Measurements from ENCODE around the gene YTHDF2. TPM values are rescaled to one million over a fixed set of nuclear protein-coding genes. Genes with fewer than 3 reads are reported as not detected.

Gene YTHDF2
- total RNA-seq, 1 experiment from 2014 or later = 51.5 TPM

DNA sequence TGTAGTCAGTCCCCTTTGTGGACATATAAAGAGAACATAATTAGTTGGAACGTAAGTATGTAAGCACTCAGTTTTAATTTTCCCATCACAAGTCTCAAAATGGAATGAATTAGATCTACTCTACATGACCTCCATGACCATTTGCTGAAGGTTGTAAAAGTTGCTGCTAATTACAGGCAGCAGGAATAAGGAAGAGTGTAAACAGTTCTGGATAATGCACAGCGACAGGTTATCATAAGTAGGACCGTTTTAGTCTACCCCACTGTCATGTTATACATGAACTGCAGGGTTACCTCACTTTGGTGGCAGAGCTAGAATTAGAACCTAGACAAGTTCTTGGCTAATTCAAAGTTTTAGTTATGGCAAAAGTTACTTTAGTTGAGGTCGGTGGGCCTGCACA, 21.7 kb downstream of the YTHDF2 start:
- peaks cover 3% of the 10 kb centered on the region for H3K4me1 Mint-ChIP-seq (ENCODE audit: low read depth, unreplicated experiment)
- H3K27me3 Mint-ChIP-seq (ENCODE audit: insufficient read depth, unreplicated experiment) = no peaks in the 10 kb centered on the region
- no peak overlapping the region for H3K27ac Mint-ChIP-seq (ENCODE audit: unreplicated experiment)
- Histone ChIP-seq H3K9me3 (no peaks in the 10 kb centered on the region), H3K4me1 (peaks cover 6% of the 10 kb centered on the region), H3K4me3 (ENCODE audit: low read depth, low read length) (no peak overlapping the region), H3K27me3 (replicated peaks; ENCODE audit: control insufficient read depth, insufficient read depth, low read length) (no peaks in the 10 kb centered on the region), H3K36me3 (ENCODE audit: control insufficient read depth, insufficient read depth, low read length) (0 out of 2 replicates have a peak, but pooled peaks cover 2% of the 10 kb centered on the region)
- TF ChIP-seq, protein P1, sequence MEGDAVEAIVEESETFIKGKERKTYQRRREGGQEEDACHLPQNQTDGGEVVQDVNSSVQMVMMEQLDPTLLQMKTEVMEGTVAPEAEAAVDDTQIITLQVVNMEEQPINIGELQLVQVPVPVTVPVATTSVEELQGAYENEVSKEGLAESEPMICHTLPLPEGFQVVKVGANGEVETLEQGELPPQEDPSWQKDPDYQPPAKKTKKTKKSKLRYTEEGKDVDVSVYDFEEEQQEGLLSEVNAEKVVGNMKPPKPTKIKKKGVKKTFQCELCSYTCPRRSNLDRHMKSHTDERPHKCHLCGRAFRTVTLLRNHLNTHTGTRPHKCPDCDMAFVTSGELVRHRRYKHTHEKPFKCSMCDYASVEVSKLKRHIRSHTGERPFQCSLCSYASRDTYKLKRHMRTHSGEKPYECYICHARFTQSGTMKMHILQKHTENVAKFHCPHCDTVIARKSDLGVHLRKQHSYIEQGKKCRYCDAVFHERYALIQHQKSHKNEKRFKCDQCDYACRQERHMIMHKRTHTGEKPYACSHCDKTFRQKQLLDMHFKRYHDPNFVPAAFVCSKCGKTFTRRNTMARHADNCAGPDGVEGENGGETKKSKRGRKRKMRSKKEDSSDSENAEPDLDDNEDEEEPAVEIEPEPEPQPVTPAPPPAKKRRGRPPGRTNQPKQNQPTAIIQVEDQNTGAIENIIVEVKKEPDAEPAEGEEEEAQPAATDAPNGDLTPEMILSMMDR (IDR thresholded peaks at IDR 0.05; ENCODE audit: insufficient read depth in 1 of 2, low read depth in 1 of 2, low read length in 1 of 2, severe bottlenecking in 1 of 2, unreplicated experiment in 1 of 2) = no peak
- ChIA-PET POLR2A (interaction anchor here (0.6 kb wide), 1 partner anchor 126 kb away, joined by 12 read pairs; no protein-coding TSS in a partner anchor), CTCF (interaction anchor here (1.2 kb wide), 1 partner anchor 21 kb away, joined by 4 read pairs; the partner anchor contains the start of gene YTHDF2)
- intact Hi-C loops (cut with micrococcal nuclease; ENCODE audit: unreplicated experiment) = loop anchor here (5.0 kb wide), 1 partner anchor 116 kb away; the partner anchor contains the start of gene TAF12
- H3K9me3 Mint-ChIP-seq (ENCODE audit: unreplicated experiment) = no peaks in the 10 kb centered on the region
- no TSS peak for BruUV-seq (replicated peaks)
- no peak for DNase-seq
- peaks cover 46% of the 10 kb centered on the region for H3K36me3 Mint-ChIP-seq (ENCODE audit: insufficient read depth, unreplicated experiment)
- H3K4me3 Mint-ChIP-seq (ENCODE audit: unreplicated experiment) = no peak overlapping the region

- no peak overlapping the region for H3K4me3 ChIP-seq (ENCODE audit: low read depth, low read length)
- no peak for DNase-seq
- intact Hi-C loops (cut with micrococcal nuclease; ENCODE audit: unreplicated experiment) = loop anchor here (5.0 kb wide), 1 partner anchor 117 kb away; the partner anchor contains the start of gene TAF12
- TF ChIP-seq, protein P1 (IDR thresholded peaks at IDR 0.05; ENCODE audit: insufficient read depth in 1 of 2, low read depth in 1 of 2, low read length in 1 of 2, severe bottlenecking in 1 of 2, unreplicated experiment in 1 of 2) = no peak
- no peaks in the 10 kb centered on the region for H3K9me3 Mint-ChIP-seq (ENCODE audit: unreplicated experiment)
- H3K27me3 ChIP-seq (replicated peaks; ENCODE audit: control insufficient read depth, insufficient read depth, low read length) = no peaks in the 10 kb centered on the region
- no TSS peak for BruUV-seq (replicated peaks)
- no peaks in the 10 kb centered on the region for H3K27me3 Mint-ChIP-seq (ENCODE audit: insufficient read depth, unreplicated experiment)
- H3K4me1 ChIP-seq = peaks cover 6% of the 10 kb centered on the region
- no peaks in the 10 kb centered on the region for H3K9me3 ChIP-seq
- no peak overlapping the region for H3K4me3 Mint-ChIP-seq (ENCODE audit: unreplicated experiment)
- H3K27ac Mint-ChIP-seq (ENCODE audit: unreplicated experiment) = no peak overlapping the region
- POLR2A ChIA-PET = no interaction called here
- H3K36me3 ChIP-seq (ENCODE audit: control insufficient read depth, insufficient read depth, low read length) = no peaks in the 10 kb centered on the region
- CTCF ChIA-PET = interaction anchor here (1.2 kb wide), 1 partner anchor 22 kb away, joined by 4 read pairs; the partner anchor contains the start of gene YTHDF2
- H3K36me3 Mint-ChIP-seq (ENCODE audit: insufficient read depth, unreplicated experiment) = peaks cover 38% of the 10 kb centered on the region
- no peaks in the 10 kb centered on the region for H3K4me1 Mint-ChIP-seq (ENCODE audit: low read depth, unreplicated experiment)
Observed at GRCh38 chr1:28759257-28759656, 22.5 kb downstream of the YTHDF2 start.

DNA sequence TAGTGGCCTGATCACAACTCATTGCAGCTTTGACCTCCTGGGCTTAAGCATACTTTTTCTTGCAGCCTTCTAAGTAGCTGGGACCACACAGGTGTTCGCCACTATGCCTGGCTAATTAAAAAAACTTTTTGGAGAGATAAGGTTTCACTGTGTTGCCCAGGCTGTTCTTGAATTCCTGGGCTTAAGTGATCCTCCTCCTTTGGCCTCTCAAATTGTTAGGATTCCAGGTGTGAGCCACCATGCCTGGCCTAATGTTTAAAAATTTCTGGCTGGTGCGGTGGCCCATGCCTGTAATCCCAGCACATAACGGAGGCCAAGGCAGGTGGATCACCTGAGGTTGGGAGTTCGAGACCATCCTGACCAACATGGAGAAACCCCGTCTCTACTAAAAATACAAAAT, 24.4 kb downstream of the YTHDF2 start:
- no peak overlapping the region for H3K4me3 Mint-ChIP-seq (ENCODE audit: unreplicated experiment)
- H3K27ac Mint-ChIP-seq (ENCODE audit: unreplicated experiment) = no peak overlapping the region
- peaks cover 57% of the 10 kb centered on the region for H3K36me3 Mint-ChIP-seq (ENCODE audit: insufficient read depth, unreplicated experiment)
- no TSS peak for BruUV-seq (replicated peaks)
- TF ChIP-seq, protein P1 (IDR thresholded peaks at IDR 0.05; ENCODE audit: insufficient read depth in 1 of 2, low read depth in 1 of 2, low read length in 1 of 2, severe bottlenecking in 1 of 2, unreplicated experiment in 1 of 2) = no peak
- no peaks in the 10 kb centered on the region for H3K4me1 Mint-ChIP-seq (ENCODE audit: low read depth, unreplicated experiment)
- Histone ChIP-seq H3K27me3 (replicated peaks; ENCODE audit: control insufficient read depth, insufficient read depth, low read length) (no peaks in the 10 kb centered on the region), H3K36me3 (ENCODE audit: control insufficient read depth, insufficient read depth, low read length) (no peaks in the 10 kb centered on the region), H3K4me1 (no peaks in the 10 kb centered on the region), H3K4me3 (ENCODE audit: low read depth, low read length) (no peak overlapping the region), H3K9me3 (no peaks in the 10 kb centered on the region)
- ChIA-PET CTCF (no interaction called here), POLR2A (no interaction called here)
- no peaks in the 10 kb centered on the region for H3K9me3 Mint-ChIP-seq (ENCODE audit: unreplicated experiment)
- no peaks in the 10 kb centered on the region for H3K27me3 Mint-ChIP-seq (ENCODE audit: insufficient read depth, unreplicated experiment)
- DNase-seq = no peak
- intact Hi-C loops (cut with micrococcal nuclease; ENCODE audit: unreplicated experiment) = no loop called here
